A549 treated with dexamethasone at 1 μM for 4 hours (cell line): ENCODE data around the gene CAP1. TPM values are rescaled to one million over a fixed set of nuclear protein-coding genes. Genes with fewer than 3 reads are reported as not detected.

Experiments
- total RNA-seq: library from RNA; stranded (reverse); fragments of 200-300 nt; extraction: Qiagen RNA extraction; gene quantifications from 5 replicates; pipeline ENCODE4 v1.2.3, GENCODE V29; 2022

Gene CAP1
- total RNA-seq: 228 to 275 TPM (median 266 TPM) in 5 replicates

GRCh38 chr1:40040511-40041465, at the start of gene CAP1:
TSS of gene CAP1 (plus strand) at chr1:40040729. CDS start at chr1:40059347, 18,618 bp downstream.

GRCh38 chr1:40096977-40097782, 56.7 kb downstream of the CAP1 start, which contains the start of gene PPT1:
TSS of gene PPT1 (minus strand) at chr1:40097252. CDS start at chr1:40097238, 14 bp downstream.

Other genes with a start within 250 kb of the CAP1 start
- 14.9 to 16.1 TPM (median 15.5 TPM) in 5 replicates for gene TRIT1, start 157.2 kb upstream of the CAP1 start, total RNA-seq
- gene MYCL, start 138.8 kb upstream of the CAP1 start, total RNA-seq: 1.1 to 1.9 TPM (median 1.6 TPM) in 5 replicates
- 8.4 to 11.4 TPM (median 10.4 TPM) in 5 replicates for gene MFSD2A, start 85.6 kb upstream of the CAP1 start, total RNA-seq
- gene PPT1, start 56.5 kb downstream of the CAP1 start, total RNA-seq: 64.6 to 70.6 TPM (median 66.3 TPM) in 5 replicates
- 5.1 to 6.8 TPM (median 6.2 TPM) in 5 replicates for gene RLF, start 120.7 kb downstream of the CAP1 start, total RNA-seq
- not detected in 5 replicates for gene TMCO2, start 207.2 kb downstream of the CAP1 start, total RNA-seq
- gene ZMPSTE24, start 217.5 kb downstream of the CAP1 start, total RNA-seq: 36.9 to 43.6 TPM (median 37.7 TPM) in 5 replicates